HEK293 (cell line): ENCODE data around the gene CCM2L.

ENCODE experiments used
- CTCF ChIA-PET: fragments of 350-600 bp; formaldehyde crosslinking; extraction: SDS; loops from one replicate; lab custom pipeline; 2021; ENCODE audit warnings: antibody characterized with exemption; lab: Yijun Ruan, JAX
- POLR2A ChIA-PET: fragments of 300-600 bp; formaldehyde crosslinking; extraction: SDS; loops from one replicate; lab custom pipeline; 2020; ENCODE audit warnings: antibody characterized with exemption, inconsistent platforms; lab: Yijun Ruan, JAX
- H3K27ac ChIP-seq: fragments of 200-500 bp; sonication (Bioruptor generic); 2 replicates; pipeline ENCODE4 v1.5.1; 2014; ENCODE audit warnings: low read depth, low read length, control low read depth, inconsistent platforms; ENCODE audit errors: extremely low read depth
- H3K36me3 ChIP-seq, 2 experiments: fragments of 200-500 bp in 1 of 2; sonication (Bioruptor generic) in 1 of 2; 1 replicate in 1 of 2; 2 replicates in 1 of 2; pipeline ENCODE4 v1.5.1; 2014 to 2017; ENCODE audit warnings: inconsistent platforms in 2 of 2, low read length in 2 of 2; ENCODE audit not compliant: control insufficient read depth in 2 of 2, insufficient read depth in 1 of 2
- H3K4me1 ChIP-seq: fragments of 200-500 bp; sonication (Bioruptor generic); 2 replicates; pipeline ENCODE4 v1.5.1; 2014; ENCODE audit warnings: mild to moderate bottlenecking, low read length, inconsistent platforms; ENCODE audit not compliant: control insufficient read depth, insufficient read depth
- H3K4me3 ChIP-seq: 2 replicates; pipeline ENCODE4 v1.5.1; 2011; ENCODE audit warnings: low read depth, mild to moderate bottlenecking, control low read depth, low read length, moderate library complexity
- H3K9me3 ChIP-seq: fragments of 200-500 bp; sonication (Bioruptor generic); 2 replicates; pipeline ENCODE4 v1.5.1; 2014; ENCODE audit warnings: low read depth, low read length, inconsistent platforms; ENCODE audit not compliant: control insufficient read depth, insufficient read depth
- EGR2 ChIP-seq: fragments of 450-650 bp; formaldehyde crosslinking; IDR thresholded peaks from 2 replicates; pipeline ENCODE4 v1.5.1; 2016; ENCODE audit warnings: low read depth, missing biosample characterization, missing genetic modification characterization
- HOXC10 ChIP-seq: sonication (generic); formaldehyde crosslinking; IDR thresholded peaks from 2 replicates; pipeline ENCODE4 v1.8.1; 2023; ENCODE audit warnings: mild to moderate bottlenecking, missing genetic modification reagents
- MYNN ChIP-seq: fragments of 450-650 bp; formaldehyde crosslinking; IDR thresholded peaks from 2 replicates; pipeline ENCODE4 v1.5.1; 2016; ENCODE audit warnings: missing biosample characterization, missing genetic modification characterization, borderline replicate concordance
- SCRT2 ChIP-seq: fragments of 450-650 bp; formaldehyde crosslinking; IDR thresholded peaks from 2 replicates; pipeline ENCODE4 v1.5.1; 2016; ENCODE audit warnings: missing biosample characterization, missing genetic modification characterization
- YY2 ChIP-seq: fragments of 450-650 bp; formaldehyde crosslinking; IDR thresholded peaks from 2 replicates; pipeline ENCODE4 v1.5.1; 2016; ENCODE audit warnings: missing biosample characterization, missing genetic modification characterization
- ZBTB17 ChIP-seq: fragments of 450-650 bp; formaldehyde crosslinking; IDR thresholded peaks from 2 replicates; pipeline ENCODE4 v1.5.1; 2016; ENCODE audit warnings: missing biosample characterization, missing genetic modification characterization
- ZBTB21 ChIP-seq: fragments of 450-650 bp; formaldehyde crosslinking; IDR thresholded peaks from 2 replicates; pipeline ENCODE4 v1.5.1; 2017; ENCODE audit warnings: missing biosample characterization, missing genetic modification characterization
- ZNF10 ChIP-seq: fragments of 450-650 bp; formaldehyde crosslinking; IDR thresholded peaks from 2 replicates; pipeline ENCODE4 v1.5.1; 2017; ENCODE audit warnings: missing biosample characterization, missing genetic modification characterization
- ZNF121 ChIP-seq: fragments of 450-650 bp; formaldehyde crosslinking; IDR thresholded peaks from 2 replicates; pipeline ENCODE4 v1.5.1; 2016; ENCODE audit warnings: missing biosample characterization, missing genetic modification characterization
- ZNF2 ChIP-seq: fragments of 450-650 bp; formaldehyde crosslinking; IDR thresholded peaks from 2 replicates; pipeline ENCODE4 v1.5.1; 2016; ENCODE audit warnings: missing biosample characterization, missing genetic modification characterization
- ZNF354C ChIP-seq: fragments of 450-650 bp; formaldehyde crosslinking; IDR thresholded peaks from 2 replicates; pipeline ENCODE4 v1.5.1; 2016; ENCODE audit warnings: missing biosample characterization, missing genetic modification characterization, low read depth, borderline replicate concordance
- ZNF514 ChIP-seq: fragments of 450-650 bp; formaldehyde crosslinking; IDR thresholded peaks from 2 replicates; pipeline ENCODE4 v1.5.1; 2016; ENCODE audit warnings: missing biosample characterization, missing genetic modification characterization
- ZNF747 ChIP-seq: fragments of 450-650 bp; formaldehyde crosslinking; IDR thresholded peaks from 2 replicates; pipeline ENCODE4 v1.5.1; 2016; ENCODE audit warnings: missing biosample characterization, missing genetic modification characterization
- ZNF76 ChIP-seq: fragments of 450-650 bp; formaldehyde crosslinking; IDR thresholded peaks from 2 replicates; pipeline ENCODE4; 2016; ENCODE audit warnings: low read depth, missing biosample characterization, missing genetic modification characterization, borderline replicate concordance
- TF ChIP-seq, protein P1 (sequence below): fragments of 450-650 bp; formaldehyde crosslinking; IDR thresholded peaks from 2 replicates; pipeline ENCODE4 v1.5.1; 2016; ENCODE audit warnings: missing biosample characterization, missing genetic modification characterization
- TF ChIP-seq, protein P2 (sequence below): fragments of 450-650 bp; IDR thresholded peaks from 2 replicates; pipeline ENCODE4 v1.5.1; 2018; ENCODE audit warnings: missing biosample characterization, mild to moderate bottlenecking, missing genetic modification characterization
- TF ChIP-seq, protein P3 (sequence below): fragments of 450-650 bp; formaldehyde crosslinking; IDR thresholded peaks from 2 replicates; pipeline ENCODE4 v1.5.1; 2016; ENCODE audit warnings: missing biosample characterization, missing genetic modification characterization
- TF ChIP-seq, protein P4 (sequence below): fragments of 450-650 bp; formaldehyde crosslinking; IDR thresholded peaks from 2 replicates; pipeline ENCODE4 v1.5.1; 2017; ENCODE audit warnings: missing biosample characterization, missing genetic modification characterization

The CCM2L gene

GRCh38 chr20:32009564-32009963 is 674 bp upstream of the CCM2L start:
- Histone ChIP-seq H3K4me3 (no peak overlapping the region), H3K27ac (no peak overlapping the region), H3K4me1 (peaks cover 8% of the 10 kb centered on the region), H3K36me3 (no peaks in the 10 kb centered on the region), H3K9me3 (no peaks in the 10 kb centered on the region)
- ChIA-PET CTCF (no interaction called here), POLR2A (no interaction called here)
- TF ChIP-seq, protein P1, sequence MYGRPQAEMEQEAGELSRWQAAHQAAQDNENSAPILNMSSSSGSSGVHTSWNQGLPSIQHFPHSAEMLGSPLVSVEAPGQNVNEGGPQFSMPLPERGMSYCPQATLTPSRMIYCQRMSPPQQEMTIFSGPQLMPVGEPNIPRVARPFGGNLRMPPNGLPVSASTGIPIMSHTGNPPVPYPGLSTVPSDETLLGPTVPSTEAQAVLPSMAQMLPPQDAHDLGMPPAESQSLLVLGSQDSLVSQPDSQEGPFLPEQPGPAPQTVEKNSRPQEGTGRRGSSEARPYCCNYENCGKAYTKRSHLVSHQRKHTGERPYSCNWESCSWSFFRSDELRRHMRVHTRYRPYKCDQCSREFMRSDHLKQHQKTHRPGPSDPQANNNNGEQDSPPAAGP (tag by site-specific recombination): no peak
- TF ChIP-seq ZNF514 (tag by site-specific recombination): no peak
- no peak for TF ChIP-seq HOXC10 (CRISPR knock-in tag)
- TF ChIP-seq, protein P2, sequence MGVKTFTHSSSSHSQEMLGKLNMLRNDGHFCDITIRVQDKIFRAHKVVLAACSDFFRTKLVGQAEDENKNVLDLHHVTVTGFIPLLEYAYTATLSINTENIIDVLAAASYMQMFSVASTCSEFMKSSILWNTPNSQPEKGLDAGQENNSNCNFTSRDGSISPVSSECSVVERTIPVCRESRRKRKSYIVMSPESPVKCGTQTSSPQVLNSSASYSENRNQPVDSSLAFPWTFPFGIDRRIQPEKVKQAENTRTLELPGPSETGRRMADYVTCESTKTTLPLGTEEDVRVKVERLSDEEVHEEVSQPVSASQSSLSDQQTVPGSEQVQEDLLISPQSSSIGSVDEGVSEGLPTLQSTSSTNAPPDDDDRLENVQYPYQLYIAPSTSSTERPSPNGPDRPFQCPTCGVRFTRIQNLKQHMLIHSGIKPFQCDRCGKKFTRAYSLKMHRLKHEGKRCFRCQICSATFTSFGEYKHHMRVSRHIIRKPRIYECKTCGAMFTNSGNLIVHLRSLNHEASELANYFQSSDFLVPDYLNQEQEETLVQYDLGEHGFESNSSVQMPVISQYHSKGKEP (tag by site-specific recombination): no peak
- TF ChIP-seq MYNN (tag by site-specific recombination): no peak
- TF ChIP-seq SCRT2 (tag by site-specific recombination): no peak
- no peak for TF ChIP-seq ZNF747

DNA sequence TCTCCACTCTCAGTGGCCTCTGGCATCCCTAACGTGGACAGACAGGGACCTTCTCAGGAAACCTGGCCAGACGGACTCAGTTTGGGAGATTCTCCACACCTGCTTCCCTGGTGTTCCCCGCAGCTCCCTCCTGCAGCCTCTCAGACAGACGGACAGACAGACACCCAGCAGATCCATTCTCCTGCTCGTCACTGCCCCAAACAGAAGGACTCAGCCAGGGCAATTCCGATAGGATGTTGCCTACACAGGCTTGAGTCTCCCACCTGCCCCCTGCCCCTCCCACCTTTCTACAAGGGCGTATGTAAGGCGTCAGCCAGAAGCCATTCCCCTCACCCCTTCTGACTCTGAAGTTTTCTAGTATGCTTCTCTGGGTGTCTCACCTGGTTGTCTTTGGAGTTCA is 428 bp downstream of the CCM2L start:
- H3K36me3 ChIP-seq: no peaks in the 10 kb centered on the region
- TF ChIP-seq EGR2 (tag by site-specific recombination): 0 out of 2 replicates have a peak, but pooled peaks have one; percentile 30
- TF ChIP-seq, protein P3, sequence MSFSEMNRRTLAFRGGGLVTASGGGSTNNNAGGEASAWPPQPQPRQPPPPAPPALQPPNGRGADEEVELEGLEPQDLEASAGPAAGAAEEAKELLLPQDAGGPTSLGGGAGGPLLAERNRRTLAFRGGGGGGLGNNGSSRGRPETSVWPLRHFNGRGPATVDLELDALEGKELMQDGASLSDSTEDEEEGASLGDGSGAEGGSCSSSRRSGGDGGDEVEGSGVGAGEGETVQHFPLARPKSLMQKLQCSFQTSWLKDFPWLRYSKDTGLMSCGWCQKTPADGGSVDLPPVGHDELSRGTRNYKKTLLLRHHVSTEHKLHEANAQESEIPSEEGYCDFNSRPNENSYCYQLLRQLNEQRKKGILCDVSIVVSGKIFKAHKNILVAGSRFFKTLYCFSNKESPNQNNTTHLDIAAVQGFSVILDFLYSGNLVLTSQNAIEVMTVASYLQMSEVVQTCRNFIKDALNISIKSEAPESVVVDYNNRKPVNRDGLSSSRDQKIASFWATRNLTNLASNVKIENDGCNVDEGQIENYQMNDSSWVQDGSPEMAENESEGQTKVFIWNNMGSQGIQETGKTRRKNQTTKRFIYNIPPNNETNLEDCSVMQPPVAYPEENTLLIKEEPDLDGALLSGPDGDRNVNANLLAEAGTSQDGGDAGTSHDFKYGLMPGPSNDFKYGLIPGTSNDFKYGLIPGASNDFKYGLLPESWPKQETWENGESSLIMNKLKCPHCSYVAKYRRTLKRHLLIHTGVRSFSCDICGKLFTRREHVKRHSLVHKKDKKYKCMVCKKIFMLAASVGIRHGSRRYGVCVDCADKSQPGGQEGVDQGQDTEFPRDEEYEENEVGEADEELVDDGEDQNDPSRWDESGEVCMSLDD (tag by site-specific recombination): no peak
- peaks cover 8% of the 10 kb centered on the region for H3K4me1 ChIP-seq
- H3K27ac ChIP-seq: no peak overlapping the region
- H3K9me3 ChIP-seq: no peaks in the 10 kb centered on the region
- ChIA-PET CTCF (no interaction called here), POLR2A (no interaction called here)
- H3K4me3 ChIP-seq: no peak overlapping the region

DNA sequence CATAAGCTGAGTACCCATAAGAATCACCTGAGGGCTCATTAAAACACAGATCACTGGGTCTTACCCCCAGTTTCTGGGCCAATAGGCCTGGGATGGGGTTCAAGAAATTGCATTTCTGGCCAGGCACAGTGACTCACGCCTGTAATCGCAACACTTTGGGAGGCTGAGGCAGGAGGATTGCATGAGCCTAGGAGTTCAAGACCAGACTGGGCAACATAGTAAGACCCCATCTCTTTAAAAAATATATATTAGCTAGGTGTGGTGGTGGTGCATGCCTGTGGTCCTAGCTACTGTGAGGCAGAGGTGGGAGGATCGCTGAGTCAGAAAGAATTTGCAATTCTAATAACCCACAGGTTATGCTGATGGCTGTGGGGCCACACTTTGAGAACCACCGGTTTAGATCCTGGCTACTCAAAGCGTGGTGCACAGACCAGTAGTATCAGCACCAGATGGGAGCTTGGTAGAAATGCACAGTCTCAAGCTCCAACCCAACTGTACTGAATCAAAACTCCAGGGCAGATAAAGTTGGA is 2.0 kb downstream of the CCM2L start:
- ChIA-PET CTCF (interaction anchor here (0.6 to 2.1 kb wide), 7 partner anchors 60 to 643 kb away, joined by 3 to 8 read pairs (median 3); partner anchors contain the start of gene PDRG1), POLR2A (interaction anchor here (1.4 kb wide), 1 partner anchor 60 kb away, joined by 4 read pairs; the partner anchor contains the start of gene PDRG1)
- H3K27ac ChIP-seq: no peak overlapping the region
- H3K36me3 ChIP-seq: no peaks in the 10 kb centered on the region
- no peak overlapping the region for H3K4me3 ChIP-seq
- H3K4me1 ChIP-seq: peaks cover 8% of the 10 kb centered on the region
- no peaks in the 10 kb centered on the region for H3K9me3 ChIP-seq
- TF ChIP-seq ZNF2: no peak
- TF ChIP-seq ZBTB21 (tag by site-specific recombination): no peak
- TF ChIP-seq ZNF121: peak; percentile 81

GRCh38 chr20:32013326-32013725 is 3.1 kb downstream of the CCM2L start:
- H3K4me3 ChIP-seq: no peak overlapping the region
- no peaks in the 10 kb centered on the region for H3K9me3 ChIP-seq
- ChIA-PET CTCF (interaction anchor here (0.8 to 2.1 kb wide), 5 partner anchors 61 to 401 kb away, joined by 3 to 8 read pairs (median 3); partner anchors contain the start of gene PDRG1), POLR2A (interaction anchor here (0.5 to 1.4 kb wide), 3 partner anchors 19 to 806 kb away, joined by 3 to 4 read pairs (median 3); partner anchors contain the start of genes MAPRE1 and PDRG1)
- no peak overlapping the region for H3K27ac ChIP-seq
- H3K36me3 ChIP-seq: no peaks in the 10 kb centered on the region
- no peaks in the 10 kb centered on the region for H3K4me1 ChIP-seq
- TF ChIP-seq ZBTB17 (tag by site-specific recombination) (no peak), ZNF10 (tag by site-specific recombination) (no peak), EGR2 (tag by site-specific recombination) (no peak), YY2 (tag by site-specific recombination) (no peak), ZNF354C (tag by site-specific recombination) (no peak), ZNF76 (no peak)
- TF ChIP-seq, protein P4, sequence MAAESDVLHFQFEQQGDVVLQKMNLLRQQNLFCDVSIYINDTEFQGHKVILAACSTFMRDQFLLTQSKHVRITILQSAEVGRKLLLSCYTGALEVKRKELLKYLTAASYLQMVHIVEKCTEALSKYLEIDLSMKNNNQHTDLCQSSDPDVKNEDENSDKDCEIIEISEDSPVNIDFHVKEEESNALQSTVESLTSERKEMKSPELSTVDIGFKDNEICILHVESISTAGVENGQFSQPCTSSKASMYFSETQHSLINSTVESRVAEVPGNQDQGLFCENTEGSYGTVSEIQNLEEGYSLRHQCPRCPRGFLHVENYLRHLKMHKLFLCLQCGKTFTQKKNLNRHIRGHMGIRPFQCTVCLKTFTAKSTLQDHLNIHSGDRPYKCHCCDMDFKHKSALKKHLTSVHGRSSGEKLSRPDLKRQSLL (tag by site-specific recombination): no peak
- TF ChIP-seq, protein P3 (tag by site-specific recombination): no peak
